Measurements from ENCODE around the gene NTM. TPM values are rescaled to one million over a fixed set of nuclear protein-coding genes. Genes with fewer than 3 reads are reported as not detected.

Gene NTM
- total RNA-seq, 1 experiment from 2014 or later = 16.4 TPM

DNA sequence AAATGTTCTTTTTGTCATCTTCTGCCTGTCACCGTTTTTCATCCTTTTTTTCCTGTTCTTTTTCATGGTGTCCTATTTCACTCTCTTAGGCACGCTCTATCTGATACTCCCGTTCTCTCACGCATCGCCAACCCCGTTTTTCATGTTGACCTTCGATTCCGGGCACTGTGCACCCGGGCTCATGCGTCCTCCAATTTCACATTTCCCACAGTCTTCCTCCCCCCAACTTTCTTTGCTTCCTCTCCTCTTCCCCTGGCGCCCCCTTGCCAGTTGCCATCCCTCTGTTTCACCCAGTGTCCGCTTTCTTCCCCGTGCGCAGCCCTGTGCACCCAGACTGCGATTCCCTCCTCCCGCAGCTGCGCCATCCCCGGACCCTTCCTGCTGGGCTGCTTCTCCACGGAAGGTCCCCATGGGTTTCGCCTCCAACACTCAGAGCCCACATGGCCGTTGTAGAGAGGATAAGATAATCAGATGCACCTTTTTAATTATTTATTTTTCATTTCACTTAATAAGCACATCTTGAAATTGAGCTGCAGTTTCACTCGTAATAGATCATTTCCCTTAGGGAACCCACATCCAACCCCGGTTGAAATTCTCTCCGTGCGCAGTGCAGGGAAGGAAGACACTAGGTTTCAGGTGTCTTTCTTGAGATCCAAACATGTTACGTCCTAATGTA, 791.1 kb downstream of the NTM start:
- TF ChIP-seq HMGA2 (CRISPR knock-in tag; IDR thresholded peaks at IDR 0.05) (no peak), FOXP1 (CRISPR knock-in tag; IDR thresholded peaks at IDR 0.05; ENCODE audit: borderline replicate concordance) (no peak), CBFB (CRISPR knock-in tag; IDR thresholded peaks at IDR 0.05; ENCODE audit: low read depth) (no peak), FOXJ3 (CRISPR knock-in tag; IDR thresholded peaks at IDR 0.05; ENCODE audit: borderline replicate concordance) (no peak), RELA (CRISPR knock-in tag; IDR thresholded peaks at IDR 0.05; ENCODE audit: borderline replicate concordance) (no peak), E2F5 (CRISPR knock-in tag; IDR thresholded peaks at IDR 0.05) (no peak), PRDM15 (CRISPR knock-in tag; IDR thresholded peaks at IDR 0.05) (no peak), AFF4 (CRISPR knock-in tag; IDR thresholded peaks at IDR 0.05; ENCODE audit: borderline replicate concordance) (no peak), ZBTB21 (CRISPR knock-in tag; IDR thresholded peaks at IDR 0.05; ENCODE audit: borderline replicate concordance) (no peak), ZNF317 (CRISPR knock-in tag; IDR thresholded peaks at IDR 0.05; ENCODE audit: borderline replicate concordance, low read depth) (no peak)
- TF ChIP-seq, protein P1, sequence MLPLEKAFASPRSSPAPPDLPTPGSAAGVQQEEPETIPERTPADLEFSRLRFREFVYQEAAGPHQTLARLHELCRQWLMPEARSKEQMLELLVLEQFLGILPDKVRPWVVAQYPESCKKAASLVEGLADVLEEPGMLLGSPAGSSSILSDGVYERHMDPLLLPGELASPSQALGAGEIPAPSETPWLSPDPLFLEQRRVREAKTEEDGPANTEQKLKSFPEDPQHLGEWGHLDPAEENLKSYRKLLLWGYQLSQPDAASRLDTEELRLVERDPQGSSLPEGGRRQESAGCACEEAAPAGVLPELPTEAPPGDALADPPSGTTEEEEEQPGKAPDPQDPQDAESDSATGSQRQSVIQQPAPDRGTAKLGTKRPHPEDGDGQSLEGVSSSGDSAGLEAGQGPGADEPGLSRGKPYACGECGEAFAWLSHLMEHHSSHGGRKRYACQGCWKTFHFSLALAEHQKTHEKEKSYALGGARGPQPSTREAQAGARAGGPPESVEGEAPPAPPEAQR (CRISPR knock-in tag; IDR thresholded peaks at IDR 0.05) = no peak
- POLR2A ChIA-PET = no interaction called here
- ATAC-seq (no peak), DNase-seq (ENCODE audit: low spot score) (no peak)
- H3K36me3 Mint-ChIP-seq = no peaks in the 10 kb centered on the region
- H3K27me3 Mint-ChIP-seq (ENCODE audit: low read depth) = no peaks in the 10 kb centered on the region
- no peak overlapping the region for H3K27ac Mint-ChIP-seq
- no peak overlapping the region for H3K4me3 Mint-ChIP-seq
- peaks cover 5% of the 10 kb centered on the region for H3K4me1 Mint-ChIP-seq
- CTCF ChIA-PET = interaction anchor here (0.7 to 0.9 kb wide), 2 partner anchors 212 to 466 kb away, joined by 3 to 6 read pairs; no protein-coding TSS in a partner anchor
- no peaks in the 10 kb centered on the region for H3K9me3 Mint-ChIP-seq

- no peaks in the 10 kb centered on the region for H3K4me1 Mint-ChIP-seq
- DNase-seq (ENCODE audit: low spot score) = no peak
- POLR2A ChIA-PET = no interaction called here
- H3K27me3 Mint-ChIP-seq (ENCODE audit: low read depth) = no peaks in the 10 kb centered on the region
- no peaks in the 10 kb centered on the region for H3K36me3 Mint-ChIP-seq
- H3K9me3 Mint-ChIP-seq = no peaks in the 10 kb centered on the region
- CTCF ChIA-PET = no interaction called here
- H3K27ac Mint-ChIP-seq = no peak overlapping the region
- H3K4me3 Mint-ChIP-seq = no peak overlapping the region
- no peak for ATAC-seq
- no peak for TF ChIP-seq ELF4 (CRISPR knock-in tag; IDR thresholded peaks at IDR 0.05; ENCODE audit: low read depth)
- no peak for TF ChIP-seq ZNF425 (CRISPR knock-in tag; conservative IDR thresholded peaks at IDR 0.05)
- no peak for TF ChIP-seq E2F1 (CRISPR knock-in tag; IDR thresholded peaks at IDR 0.05)
- TF ChIP-seq JAZF1 (CRISPR knock-in tag; IDR thresholded peaks at IDR 0.05) = no peak
- TF ChIP-seq JUN (CRISPR knock-in tag; IDR thresholded peaks at IDR 0.05) = no peak
Observed at GRCh38 chr11:132168344-132168981, 798.0 kb downstream of the NTM start.
